CD4-positive, alpha-beta T cell treated with Interleukin-2 at 100 ng/mL for 4 hours (primary cell): ENCODE data around the gene FAXDC2.

Experiments used
- DNase-seq: peaks from one replicate; pipeline ENCODE4 v3.0.0-alpha.2; 2020; ENCODE audit warnings: low spot score

Gene FAXDC2

GRCh38 chr5:154795235-154795596 lies 55.2 kb downstream of the FAXDC2 start:
- DNase-seq: no peak

DNA sequence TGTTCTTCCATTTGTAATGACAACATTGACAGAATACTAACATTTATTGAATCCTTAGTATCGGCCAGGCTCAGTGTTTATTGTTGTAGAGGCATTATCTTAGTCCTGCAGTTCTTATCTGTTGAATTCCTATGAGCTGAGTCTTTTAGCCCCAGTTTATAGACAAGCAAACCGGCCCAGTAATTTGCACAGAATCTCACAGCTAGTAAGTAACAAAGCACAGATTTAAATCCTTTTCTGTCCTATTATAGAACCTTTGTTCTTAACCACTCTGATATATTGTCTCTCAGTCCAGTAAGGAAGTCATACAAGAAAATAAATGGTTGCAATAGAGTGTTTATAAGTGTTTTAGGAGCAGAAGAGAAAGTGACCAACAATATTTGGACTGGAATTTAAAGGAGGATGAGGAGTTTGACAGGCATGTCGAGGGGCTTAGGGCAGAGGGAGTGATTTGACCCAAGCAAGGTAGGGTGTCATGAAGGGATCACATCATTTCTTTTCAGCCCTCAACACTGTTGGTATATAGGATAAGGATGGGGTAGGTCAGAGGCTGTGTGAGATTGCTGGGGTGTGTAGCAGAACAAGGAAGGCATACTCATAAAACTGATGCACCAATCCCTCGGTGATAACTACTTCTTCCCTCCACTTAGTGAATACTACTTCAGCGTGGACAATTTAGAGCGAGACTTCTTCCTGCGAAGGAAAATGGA lies 55.7 kb downstream of the FAXDC2 start:
- no peak for DNase-seq

GRCh38 chr5:154793599-154794524 lies 56.5 kb downstream of the FAXDC2 start:
- no peak for DNase-seq

- no peak for DNase-seq
Observed at GRCh38 chr5:154791535-154791934, 58.9 kb downstream of the FAXDC2 start.

GRCh38 chr5:154788212-154788611 lies 62.2 kb downstream of the FAXDC2 start:
- DNase-seq: no peak

- no peak for DNase-seq
Observed at GRCh38 chr5:154786414-154786813, 64.0 kb downstream of the FAXDC2 start.

DNA sequence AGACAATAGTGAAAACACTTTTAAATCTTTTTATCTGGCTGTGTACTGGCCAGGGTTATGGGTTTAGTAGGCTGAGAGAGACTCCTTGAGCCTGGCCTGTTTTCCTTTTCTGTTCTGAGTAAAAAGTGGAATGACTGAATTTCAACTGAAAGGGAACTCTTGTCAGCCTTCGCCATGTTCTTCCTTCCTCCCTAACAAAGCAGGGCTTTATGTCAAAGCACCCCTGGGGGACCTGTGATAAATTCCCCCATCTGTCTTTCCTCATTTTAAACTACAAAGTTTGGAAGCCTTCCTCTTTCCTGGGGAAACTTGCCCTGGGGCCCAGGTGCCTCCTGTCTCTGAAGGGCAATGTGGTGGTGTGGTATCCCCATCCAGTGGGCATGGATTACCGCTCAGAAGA lies 65.5 kb downstream of the FAXDC2 start:
- no peak for DNase-seq

DNA sequence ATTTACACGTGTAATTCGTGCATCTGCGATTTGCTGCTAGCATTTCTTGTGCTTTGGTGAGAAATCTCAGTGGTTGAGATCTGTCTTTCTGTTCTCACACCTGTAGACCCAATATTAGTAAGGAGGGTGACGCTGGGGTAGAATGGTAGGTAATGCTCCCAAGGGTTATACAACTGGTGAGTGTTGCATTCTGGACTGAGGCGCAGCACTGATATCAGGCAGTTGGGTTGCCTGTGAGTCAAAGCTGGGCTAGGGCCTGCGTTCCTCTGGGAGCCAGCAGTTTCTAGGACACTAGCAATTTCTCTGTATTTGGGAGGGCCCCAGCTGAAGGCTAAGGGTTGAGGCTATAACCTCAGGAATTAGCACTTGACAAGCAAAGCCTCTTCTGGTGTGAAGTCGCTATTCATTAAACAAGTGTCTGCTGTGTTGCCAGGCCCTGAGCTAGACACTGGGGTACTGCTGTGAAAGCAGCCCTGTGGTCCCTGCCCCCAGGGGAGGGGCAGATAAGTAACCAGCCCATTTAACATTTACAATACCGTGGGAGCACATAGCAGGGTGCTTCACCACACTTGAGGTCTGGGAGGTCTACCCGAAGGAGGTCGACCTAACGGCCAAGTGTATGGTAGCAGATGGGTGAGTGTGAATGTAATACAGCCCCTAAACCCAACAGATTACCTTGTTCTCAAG lies 66.5 kb downstream of the FAXDC2 start:
- no peak for DNase-seq

GRCh38 chr5:154782812-154783592 lies 67.4 kb downstream of the FAXDC2 start:
- DNase-seq: no peak

DNA sequence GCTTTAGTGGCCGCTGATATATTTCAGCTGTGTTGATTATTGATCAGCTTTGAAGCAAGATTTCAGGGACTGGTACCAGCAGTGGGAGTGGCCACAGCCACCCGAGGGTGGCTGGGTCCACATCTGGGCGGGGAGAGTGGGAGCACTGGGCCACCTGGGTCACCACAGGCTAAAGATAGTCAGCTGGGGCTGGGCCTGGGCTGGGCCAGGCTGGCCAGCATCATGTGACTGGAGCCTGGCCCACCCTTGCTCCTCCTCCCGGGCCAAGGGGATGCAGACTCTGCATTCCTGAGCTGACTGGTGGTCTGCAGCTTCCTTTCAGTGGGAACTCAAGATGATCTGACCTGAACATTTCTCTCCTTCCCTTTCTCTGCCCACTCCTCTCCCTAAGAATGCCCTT lies 68.1 kb downstream of the FAXDC2 start:
- DNase-seq: no peak

- DNase-seq: no peak
Observed at GRCh38 chr5:154780128-154780527, 70.3 kb downstream of the FAXDC2 start.

GRCh38 chr5:154779105-154779504 lies 71.3 kb downstream of the FAXDC2 start:
- DNase-seq: no peak

DNA sequence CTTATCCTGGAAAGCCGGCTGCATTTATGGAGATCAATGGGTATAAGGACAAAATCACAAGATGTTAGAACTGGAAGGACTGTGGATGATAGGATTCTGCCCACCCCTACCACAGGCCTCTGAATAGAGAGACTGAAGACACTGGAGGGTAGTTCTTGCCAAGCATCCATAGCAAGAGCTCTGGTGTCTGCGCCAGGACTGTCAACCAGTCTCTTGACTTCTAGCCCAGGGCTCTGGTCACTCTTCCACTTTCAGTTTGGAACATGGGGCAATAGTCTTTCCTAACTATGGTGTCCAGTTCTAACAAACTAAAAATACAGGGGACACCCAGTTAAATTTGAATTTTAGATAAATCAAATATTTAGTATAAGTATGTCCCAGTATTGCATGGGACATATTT lies 71.9 kb downstream of the FAXDC2 start:
- no peak for DNase-seq

GRCh38 chr5:154776167-154776566 lies 74.2 kb downstream of the FAXDC2 start:
- no peak for DNase-seq

- no peak for DNase-seq
Observed at GRCh38 chr5:154773326-154773725, 77.1 kb downstream of the FAXDC2 start.

- no peak for DNase-seq
Observed at GRCh38 chr5:154771383-154771901, 79.0 kb downstream of the FAXDC2 start.

GRCh38 chr5:154770111-154770510 lies 80.3 kb downstream of the FAXDC2 start:
- no peak for DNase-seq
